Measurements from ENCODE around the gene HADHA. TPM values are rescaled to one million over a fixed set of nuclear protein-coding genes. Genes with fewer than 3 reads are reported as not detected.

Gene HADHA
- total RNA-seq, 1 donor from 2014 or later: 154 TPM

GRCh38 chr2:26245231-26245732 lies 850 bp upstream of the HADHA start:
- DNase-seq (ENCODE audit: low spot score): no peak

- DNase-seq (ENCODE audit: low spot score): no peak
These were observed 743 bp downstream of the HADHA start for GRCh38 chr2:26243470-26244308.

- DNase-seq (ENCODE audit: low spot score): no peak
These were observed 2.5 kb downstream of the HADHA start for GRCh38 chr2:26241928-26242436.

- DNase-seq (ENCODE audit: low spot score): no peak
These were observed 6.0 kb downstream of the HADHA start for GRCh38 chr2:26238311-26238958.

GRCh38 chr2:26237868-26238267 lies 6.6 kb downstream of the HADHA start:
- no peak for DNase-seq (ENCODE audit: low spot score)

- DNase-seq (ENCODE audit: low spot score): no peak
These were observed 9.3 kb downstream of the HADHA start for GRCh38 chr2:26235089-26235488.

- no peak for DNase-seq (ENCODE audit: low spot score)
These were observed 13.6 kb downstream of the HADHA start for GRCh38 chr2:26230806-26231205.

GRCh38 chr2:26229595-26229994 lies 14.8 kb downstream of the HADHA start:
- no peak for DNase-seq (ENCODE audit: low spot score)

GRCh38 chr2:26224095-26224494 lies 20.3 kb downstream of the HADHA start:
- no peak for DNase-seq (ENCODE audit: low spot score)

GRCh38 chr2:26223018-26223417 lies 21.4 kb downstream of the HADHA start:
- DNase-seq (ENCODE audit: low spot score): no peak

GRCh38 chr2:26217720-26218119 lies 26.7 kb downstream of the HADHA start:
- no peak for DNase-seq (ENCODE audit: low spot score)

GRCh38 chr2:26216587-26216986 lies 27.8 kb downstream of the HADHA start:
- no peak for DNase-seq (ENCODE audit: low spot score)

- no peak for DNase-seq (ENCODE audit: low spot score)
These were observed 28.6 kb downstream of the HADHA start for GRCh38 chr2:26215833-26216232.

GRCh38 chr2:26214759-26215158 lies 29.7 kb downstream of the HADHA start:
- no peak for DNase-seq (ENCODE audit: low spot score)

- DNase-seq (ENCODE audit: low spot score): no peak
These were observed 32.4 kb downstream of the HADHA start for GRCh38 chr2:26212011-26212410.

- DNase-seq (ENCODE audit: low spot score): no peak
These were observed 40.5 kb downstream of the HADHA start for GRCh38 chr2:26203906-26204305.

- DNase-seq (ENCODE audit: low spot score): no peak
These were observed 41.4 kb downstream of the HADHA start for GRCh38 chr2:26202981-26203490.

- DNase-seq (ENCODE audit: low spot score): no peak
These were observed 46.9 kb downstream of the HADHA start for GRCh38 chr2:26197516-26197915.

GRCh38 chr2:26196683-26197418 lies 47.6 kb downstream of the HADHA start:
- no peak for DNase-seq (ENCODE audit: low spot score)

GRCh38 chr2:26195040-26195984 lies 49.1 kb downstream of the HADHA start:
- DNase-seq (ENCODE audit: low spot score): no peak
